CD4-positive, alpha-beta T cell (primary cell): ENCODE measurements around the gene TOLLIP. TPM values are rescaled to one million over a fixed set of nuclear protein-coding genes. Genes with fewer than 3 reads are reported as not detected.

Experiments
- ATAC-seq: fragments of 200-7000 bp; cut with Tn5 transposase; one replicate; pipeline ENCODE4 v1.10.0; 2022; ENCODE audit warnings: mild to moderate bottlenecking; ENCODE audit not compliant: poor library complexity
- CTCF ChIA-PET: fragments of 350-600 bp; sonication (Branson Sonifier 250); formaldehyde crosslinking; loops from one replicate; lab custom pipeline; 2021; ENCODE audit warnings: antibody characterized with exemption, inconsistent platforms; lab: Charles Lee
- POLR2A ChIA-PET: fragments of 350-600 bp; sonication (Branson Sonifier 250); formaldehyde crosslinking; loops from one replicate; lab custom pipeline; 2021; ENCODE audit warnings: antibody characterized with exemption, inconsistent platforms; lab: Charles Lee
- DNase-seq, 14 experiments: peaks; one replicate each; pipeline ENCODE4 v3.0.0-alpha.2; 2013 to 2020; ENCODE audit warnings: mixed read lengths in 2 of 14
- H3K27ac ChIP-seq, 2 donors: one replicate each; pipeline versions ENCODE4 v1.5.1 to v1.7.0; 2013; ENCODE audit warnings: low read length in 2 of 2, low read depth in 1 of 2, mild to moderate bottlenecking in 1 of 2
- H3K27me3 ChIP-seq, 2 experiments: 1 replicate in 1 of 2; 2 replicates in 1 of 2; pipeline versions ENCODE4 v1.6.1 to v1.7.0; 2013; ENCODE audit warnings: low read length in 2 of 2, control low read depth in 1 of 2, mild to moderate bottlenecking in 1 of 2, moderate library complexity in 1 of 2; ENCODE audit not compliant: insufficient read depth in 2 of 2, control insufficient read depth in 1 of 2
- H3K36me3 ChIP-seq: one replicate; pipeline ENCODE4 v1.6.1; 2013; ENCODE audit warnings: low read length, control low read depth; ENCODE audit not compliant: insufficient read depth
- H3K4me1 ChIP-seq: one replicate; pipeline ENCODE4 v1.6.1; 2013; ENCODE audit warnings: low read length, control low read depth; ENCODE audit not compliant: insufficient read depth
- H3K4me3 ChIP-seq: one replicate; pipeline ENCODE4 v1.5.1; 2013; ENCODE audit warnings: mild to moderate bottlenecking, low read length, moderate library complexity
- H3K9me3 ChIP-seq, 2 experiments: 1 replicate in 1 of 2; 2 replicates in 1 of 2; pipeline versions ENCODE4 v1.6.1 to v1.7.0; 2013; ENCODE audit warnings: low read length in 2 of 2, mild to moderate bottlenecking in 2 of 2, control low read depth in 1 of 2, moderate library complexity in 1 of 2; ENCODE audit not compliant: control insufficient read depth in 1 of 2, insufficient read depth in 1 of 2
- H3K27ac Mint-ChIP-seq: one replicate; pipeline ENCODE4 v1.8.0; 2020; ENCODE audit warnings: mixed read lengths
- H3K27me3 Mint-ChIP-seq: one replicate; pipeline ENCODE4 v1.8.0; 2021; ENCODE audit warnings: mixed read lengths
- H3K36me3 Mint-ChIP-seq: one replicate; pipeline ENCODE4 v1.8.0; 2021; ENCODE audit warnings: low read depth, mixed read lengths
- H3K4me1 Mint-ChIP-seq: one replicate; pipeline ENCODE4 v1.8.0; 2021; ENCODE audit warnings: low read depth, mixed read lengths
- H3K4me3 Mint-ChIP-seq: one replicate; pipeline ENCODE4 v1.8.0; 2020; ENCODE audit warnings: mild to moderate bottlenecking, mixed read lengths
- H3K9me3 Mint-ChIP-seq: one replicate; pipeline ENCODE4 v1.8.0; 2020; ENCODE audit warnings: mixed read lengths
- intact Hi-C, 2 experiments: fragments of 100-400 bp; cut with DNase I in 1 of 2; cut with micrococcal nuclease in 1 of 2; formaldehyde crosslinking; loops; one replicate each; pipeline versions ENCODE4 v1.15.1 to v1.9.0; 2023 to 2025; cut with DNase I, micrococcal nuclease
- total RNA-seq, 174 experiments: library from RNA in 2 of 174; stranded (reverse) in 2 of 174; gene quantifications; one replicate each; pipeline ENCODE4 v1.2.3 and lab custom pipeline; 2021 to 2026
- TF ChIP-seq, protein P1 (sequence below): fragments of 200-600 bp; IDR thresholded peaks from one replicate; pipeline ENCODE4 v1.8.0; 2022; ENCODE audit warnings: antibody characterized with exemption, mild to moderate bottlenecking

Gene TOLLIP
- total RNA-seq, 2 experiments from 2014 or later: 38.9 to 41.0 TPM

DNA sequence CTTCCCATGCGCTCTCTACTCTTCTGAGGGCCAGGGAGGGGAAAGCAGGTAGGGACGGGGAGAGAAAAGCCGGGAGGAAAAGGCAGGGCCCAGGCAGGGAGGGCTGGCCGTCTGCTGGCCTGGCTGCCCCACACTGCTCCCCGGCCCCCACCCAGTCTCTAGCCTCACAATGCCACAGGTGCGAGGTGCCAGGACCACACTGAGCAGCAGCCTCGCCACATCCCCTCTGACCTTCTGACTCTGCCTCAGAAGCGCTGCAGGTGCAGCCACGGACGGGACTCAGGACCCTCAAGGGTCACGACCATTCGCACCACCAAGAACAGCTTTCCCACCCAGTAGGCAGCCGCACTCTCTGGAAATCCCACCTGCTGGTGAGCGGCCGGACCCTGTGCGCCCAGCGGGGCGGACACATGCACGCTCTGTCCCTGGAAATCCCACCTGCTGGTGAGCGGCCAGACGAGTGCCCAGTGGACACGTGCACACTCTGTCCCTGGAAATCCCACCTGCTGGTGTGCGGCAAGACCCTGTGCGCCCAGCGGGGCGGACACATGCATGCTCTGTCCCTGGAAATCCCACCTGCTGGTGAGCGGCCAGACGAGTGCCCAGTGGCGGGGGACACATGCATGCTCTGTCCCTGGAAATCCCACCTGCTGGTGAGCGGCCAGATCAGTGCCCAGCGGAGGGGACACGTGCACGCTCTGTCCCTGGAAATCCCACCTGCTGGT, 20.1 kb downstream of the TOLLIP start:
- no peak overlapping the region for H3K27ac Mint-ChIP-seq
- CTCF ChIA-PET: no interaction called here
- DNase-seq: no peak
- intact Hi-C loops: no loop called here
- no peaks in the 10 kb centered on the region for H3K9me3 ChIP-seq
- no peak for ATAC-seq
- TF ChIP-seq, protein P1, sequence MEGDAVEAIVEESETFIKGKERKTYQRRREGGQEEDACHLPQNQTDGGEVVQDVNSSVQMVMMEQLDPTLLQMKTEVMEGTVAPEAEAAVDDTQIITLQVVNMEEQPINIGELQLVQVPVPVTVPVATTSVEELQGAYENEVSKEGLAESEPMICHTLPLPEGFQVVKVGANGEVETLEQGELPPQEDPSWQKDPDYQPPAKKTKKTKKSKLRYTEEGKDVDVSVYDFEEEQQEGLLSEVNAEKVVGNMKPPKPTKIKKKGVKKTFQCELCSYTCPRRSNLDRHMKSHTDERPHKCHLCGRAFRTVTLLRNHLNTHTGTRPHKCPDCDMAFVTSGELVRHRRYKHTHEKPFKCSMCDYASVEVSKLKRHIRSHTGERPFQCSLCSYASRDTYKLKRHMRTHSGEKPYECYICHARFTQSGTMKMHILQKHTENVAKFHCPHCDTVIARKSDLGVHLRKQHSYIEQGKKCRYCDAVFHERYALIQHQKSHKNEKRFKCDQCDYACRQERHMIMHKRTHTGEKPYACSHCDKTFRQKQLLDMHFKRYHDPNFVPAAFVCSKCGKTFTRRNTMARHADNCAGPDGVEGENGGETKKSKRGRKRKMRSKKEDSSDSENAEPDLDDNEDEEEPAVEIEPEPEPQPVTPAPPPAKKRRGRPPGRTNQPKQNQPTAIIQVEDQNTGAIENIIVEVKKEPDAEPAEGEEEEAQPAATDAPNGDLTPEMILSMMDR: no peak
- H3K4me1 ChIP-seq: no peaks in the 10 kb centered on the region
- POLR2A ChIA-PET: no interaction called here
- H3K27ac ChIP-seq: no peak overlapping the region
- no peaks in the 10 kb centered on the region for H3K9me3 Mint-ChIP-seq
- no peak overlapping the region for H3K4me3 Mint-ChIP-seq
- no peaks in the 10 kb centered on the region for H3K27me3 Mint-ChIP-seq
- no peaks in the 10 kb centered on the region for H3K4me1 Mint-ChIP-seq
- peaks cover 67% of the 10 kb centered on the region for H3K36me3 Mint-ChIP-seq
- no peak overlapping the region for H3K4me3 ChIP-seq
- H3K36me3 ChIP-seq: peaks cover 73% of the 10 kb centered on the region
- no peaks in the 10 kb centered on the region for H3K27me3 ChIP-seq

DNA sequence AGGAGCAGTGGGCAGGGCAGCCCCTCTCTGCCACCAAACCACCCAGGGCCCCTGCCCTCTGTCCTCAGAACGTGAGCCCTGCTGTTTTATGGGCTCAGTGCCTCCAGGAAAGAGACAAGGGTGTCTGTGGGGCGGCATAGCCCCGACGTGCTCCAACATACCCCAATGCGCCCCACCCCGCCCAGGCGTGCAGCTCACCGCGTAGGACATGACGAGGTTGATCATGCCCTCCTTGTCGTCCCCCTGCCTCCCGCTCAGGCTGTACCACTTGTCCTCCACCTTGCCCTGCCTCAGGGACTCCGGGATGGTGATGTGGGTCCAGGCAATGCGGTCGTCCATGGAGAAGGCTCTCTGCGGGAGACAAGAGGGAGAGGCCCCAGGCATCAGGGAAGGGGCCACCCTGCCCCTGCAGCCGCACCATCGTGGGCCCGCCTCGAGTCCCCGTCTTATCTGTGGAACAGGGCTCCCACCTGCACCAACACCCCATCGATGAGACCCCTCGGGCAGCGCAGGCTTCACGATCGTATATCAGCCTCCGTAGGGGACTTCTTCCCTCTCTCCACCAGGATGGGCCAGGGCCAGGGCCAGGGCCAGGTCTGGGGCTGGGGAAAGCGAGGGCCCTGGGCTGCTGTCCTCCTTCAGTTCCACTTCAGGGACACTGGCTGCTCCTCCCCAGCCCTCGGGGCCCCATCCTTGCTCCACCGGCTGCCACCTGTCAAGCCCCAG, 20.8 kb downstream of the TOLLIP start:
- Histone ChIP-seq H3K36me3 (peaks cover 78% of the 10 kb centered on the region), H3K27ac (no peak overlapping the region), H3K9me3 (no peaks in the 10 kb centered on the region), H3K4me1 (no peaks in the 10 kb centered on the region), H3K4me3 (no peak overlapping the region), H3K27me3 (no peaks in the 10 kb centered on the region)
- TF ChIP-seq, protein P1: no peak
- Mint-ChIP-seq H3K27ac (no peak overlapping the region), H3K9me3 (no peaks in the 10 kb centered on the region), H3K36me3 (peaks cover 66% of the 10 kb centered on the region), H3K4me1 (no peaks in the 10 kb centered on the region), H3K4me3 (no peak overlapping the region), H3K27me3 (no peaks in the 10 kb centered on the region)
- ChIA-PET CTCF (no interaction called here), POLR2A (no interaction called here)
- ATAC-seq: no peak
- intact Hi-C loops: no loop called here
- DNase-seq: no peak

DNA sequence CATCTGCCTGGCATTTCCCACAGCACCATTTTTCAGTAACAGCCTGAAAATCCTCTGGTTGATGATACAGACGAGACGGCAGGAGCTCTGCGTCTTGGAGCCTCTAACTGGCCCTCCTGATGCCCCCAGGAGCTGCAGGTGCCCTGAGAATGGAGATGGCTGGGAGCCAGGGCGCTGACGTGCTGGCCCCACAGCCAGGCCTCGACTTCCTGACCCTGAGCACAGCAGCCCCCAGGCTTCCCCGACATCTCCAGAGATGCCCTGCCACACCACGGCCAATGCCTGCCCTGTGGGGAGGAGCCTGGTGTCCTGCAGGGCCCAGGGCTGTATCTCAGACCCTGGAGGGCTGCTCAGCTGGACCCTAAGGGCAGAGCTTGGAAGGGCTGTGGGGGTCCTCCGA, 21.5 kb downstream of the TOLLIP start:
- TF ChIP-seq, protein P1: no peak
- no peaks in the 10 kb centered on the region for H3K9me3 Mint-ChIP-seq
- H3K36me3 Mint-ChIP-seq: peaks cover 68% of the 10 kb centered on the region
- H3K4me1 ChIP-seq: no peaks in the 10 kb centered on the region
- intact Hi-C loops: no loop called here
- H3K27me3 Mint-ChIP-seq: no peaks in the 10 kb centered on the region
- no peak for ATAC-seq
- no peaks in the 10 kb centered on the region for H3K27me3 ChIP-seq
- H3K36me3 ChIP-seq: peaks cover 72% of the 10 kb centered on the region
- H3K9me3 ChIP-seq: no peaks in the 10 kb centered on the region
- DNase-seq: no peak
- H3K27ac Mint-ChIP-seq: no peak overlapping the region
- H3K4me3 ChIP-seq: no peak overlapping the region
- H3K27ac ChIP-seq: no peak overlapping the region
- H3K4me3 Mint-ChIP-seq: no peak overlapping the region
- no peaks in the 10 kb centered on the region for H3K4me1 Mint-ChIP-seq
- ChIA-PET POLR2A (no interaction called here), CTCF (no interaction called here)
